ENCODE measurements around the gene TMEM151B.
A peak's percentile ranks its signal among the peaks of the same experiment; 100 is the strongest.
"Not testable (repeated sequence)": the region's sequence is repeated elsewhere in the genome, so short reads cannot be mapped to it uniquely, and the experiment has no call there.

TMEM151B gene

GRCh38 chr6:44339763-44340625, 69.7 kb downstream of the TMEM151B start:
- peak; percentile 48 for DNase-seq

GRCh38 chr6:44341095-44341890, 71.0 kb downstream of the TMEM151B start:
- no peak for DNase-seq

GRCh38 chr6:44342052-44342451, 71.8 kb downstream of the TMEM151B start:
- DNase-seq: no peak

- no peak for DNase-seq
These were observed 72.2 kb downstream of the TMEM151B start, which contains the start of gene SPATS1 for GRCh38 chr6:44342489-44342888. Gene SPATS1, plus strand, starts transcription at chr6:44342650. Its CDS starts 446 bp downstream, at chr6:44343096.

GRCh38 chr6:44346818-44347217, 76.6 kb downstream of the TMEM151B start:
- not testable (repeated sequence) for DNase-seq

- DNase-seq: no peak
These were observed 79.8 kb downstream of the TMEM151B start for GRCh38 chr6:44349904-44350649.

- not testable (repeated sequence) for DNase-seq
These were observed 80.4 kb downstream of the TMEM151B start for GRCh38 chr6:44350650-44350994.

GRCh38 chr6:44352259-44352658, 82.0 kb downstream of the TMEM151B start:
- DNase-seq: no peak

- DNase-seq: no peak
These were observed 83.1 kb downstream of the TMEM151B start for GRCh38 chr6:44353336-44353735.

GRCh38 chr6:44355640-44356039, 85.4 kb downstream of the TMEM151B start:
- no peak for DNase-seq

- DNase-seq: no peak
These were observed 86.2 kb downstream of the TMEM151B start for GRCh38 chr6:44356487-44356886.
